Activated CD8-positive, alpha-beta memory T cell treated with anti-CD3 and anti-CD28 coated beads, Interleukin-2, amount 50 U/mL, for 24 hours (primary cell): ENCODE measurements around the gene RPS19.

Experiments
- DNase-seq: peaks from one replicate; pipeline ENCODE4 v3.0.0-alpha.2; 2020; ENCODE audit errors: extremely low read depth

The RPS19 gene

GRCh38 chr19:41859618-41860418 is at the start of gene RPS19:
RPS19 (plus strand) TSS chr19:41860255; CDS start chr19:41860775, 520 bp downstream.
- peak; percentile 95 for DNase-seq

GRCh38 chr19:41810301-41810700 is 49.8 kb upstream of the RPS19 start:
- DNase-seq = no peak

GRCh38 chr19:41811036-41811435 is 49.0 kb upstream of the RPS19 start:
- no peak for DNase-seq

GRCh38 chr19:41811981-41812380 is 48.1 kb upstream of the RPS19 start:
- DNase-seq = no peak

GRCh38 chr19:41813911-41814310 is 46.1 kb upstream of the RPS19 start:
- no peak for DNase-seq

- no peak for DNase-seq
These were observed 44.8 kb upstream of the RPS19 start for GRCh38 chr19:41815301-41815700.

GRCh38 chr19:41816761-41817160 is 43.3 kb upstream of the RPS19 start:
- no peak for DNase-seq

GRCh38 chr19:41821003-41821735 is 38.9 kb upstream of the RPS19 start:
- DNase-seq = no peak

GRCh38 chr19:41837981-41838708 is 21.9 kb upstream of the RPS19 start:
- no peak for DNase-seq

- no peak for DNase-seq
These were observed 20.8 kb upstream of the RPS19 start for GRCh38 chr19:41839211-41839610.

GRCh38 chr19:41843371-41843770 is 16.7 kb upstream of the RPS19 start:
- no peak for DNase-seq

- no peak for DNase-seq
These were observed 15.5 kb upstream of the RPS19 start, which contains the start of gene LYPD4 for GRCh38 chr19:41844601-41845000. LYPD4 (minus strand) TSS chr19:41844683; CDS start chr19:41839285, 5,398 bp downstream.

- DNase-seq = no peak
These were observed 15.2 kb upstream of the RPS19 start, which contains the start of gene DMRTC2 for GRCh38 chr19:41845001-41845050. DMRTC2 (plus strand) TSS chr19:41845042; CDS start chr19:41847429, 2,387 bp downstream.

- DNase-seq = no peak
These were observed 14.9 kb upstream of the RPS19 start for GRCh38 chr19:41845051-41845590.

- DNase-seq = no peak
These were observed 12.5 kb upstream of the RPS19 start for GRCh38 chr19:41847351-41848105.

GRCh38 chr19:41848666-41849065 is 11.4 kb upstream of the RPS19 start:
- no peak for DNase-seq

GRCh38 chr19:41849067-41849466 is 11.0 kb upstream of the RPS19 start:
- no peak for DNase-seq

- DNase-seq = no peak
These were observed 9.7 kb upstream of the RPS19 start for GRCh38 chr19:41850381-41850780.

- DNase-seq = no peak
These were observed 8.6 kb upstream of the RPS19 start for GRCh38 chr19:41851456-41851855.

- DNase-seq = no peak
These were observed 6.7 kb upstream of the RPS19 start for GRCh38 chr19:41853344-41853743.

- DNase-seq = no peak
These were observed 6.3 kb upstream of the RPS19 start for GRCh38 chr19:41853768-41854167.

- DNase-seq = no peak
These were observed 840 bp upstream of the RPS19 start for GRCh38 chr19:41859213-41859617.
